K562 (cell line): ENCODE results near the gene DENND6A. TPM values are rescaled to one million over a fixed set of nuclear protein-coding genes. Genes with fewer than 3 reads are reported as not detected.

Experiments used
- E2F4 ChIP-seq: sonication (generic); formaldehyde crosslinking; IDR thresholded peaks from 2 replicates; pipeline ENCODE4 v1.8.0; 2022; ENCODE audit warnings: mild to moderate bottlenecking, low read depth, missing genetic modification reagents
- ETV1 ChIP-seq: fragments of 450-650 bp; conservative IDR thresholded peaks from 2 replicates; pipeline ENCODE4 v1.6.1; 2016; ENCODE audit warnings: missing genetic modification characterization, control low read depth, low read depth, missing compliant biosample characterization
- GMEB1 ChIP-seq: fragments of 250-450 bp; sonication (Bioruptor Pico); IDR thresholded peaks from 2 replicates; pipeline ENCODE4 v1.4.0; 2020; ENCODE audit warnings: mild to moderate bottlenecking
- IRF2 ChIP-seq: sonication (generic); formaldehyde crosslinking; IDR thresholded peaks from 2 replicates; pipeline ENCODE4 v1.8.1; 2022; ENCODE audit warnings: mild to moderate bottlenecking, missing genetic modification reagents
- MGA ChIP-seq: fragments of 450-650 bp; IDR thresholded peaks from 2 replicates; pipeline ENCODE4 v1.6.1; 2016; ENCODE audit warnings: mild to moderate bottlenecking, moderate library complexity
- NCOR1 ChIP-seq: fragments of 450-650 bp; IDR thresholded peaks from 2 replicates; pipeline ENCODE4 v1.6.1; 2016; ENCODE audit warnings: mild to moderate bottlenecking, moderate library complexity
- PML ChIP-seq: IDR thresholded peaks from 2 replicates; pipeline ENCODE4 v1.6.1; 2012; ENCODE audit warnings: low read length, inconsistent platforms
- SMAD4 ChIP-seq: fragments of 250-450 bp; sonication (Bioruptor Pico); conservative IDR thresholded peaks from 2 replicates; pipeline ENCODE4 v1.8.0; 2021; ENCODE audit warnings: inconsistent platforms, mild to moderate bottlenecking, moderate library complexity
- SNAPC5 ChIP-seq: fragments of 250-450 bp; sonication (Bioruptor Pico); IDR thresholded peaks from 2 replicates; pipeline ENCODE4 v1.8.0; 2021; ENCODE audit warnings: moderate library complexity, mild to moderate bottlenecking, inconsistent platforms
- TAF7 ChIP-seq: fragments of 450-650 bp; IDR thresholded peaks from 2 replicates; pipeline ENCODE4 v1.6.1; 2016; ENCODE audit warnings: missing genetic modification characterization, missing compliant biosample characterization
- ZNF263 ChIP-seq: sonication (generic); formaldehyde crosslinking; IDR thresholded peaks from 2 replicates; pipeline ENCODE4 v1.8.0; 2022; ENCODE audit warnings: mild to moderate bottlenecking, missing genetic modification reagents, borderline replicate concordance
- ZNF589 ChIP-seq: fragments of 200-800 bp; sonication (Bioruptor generic); IDR thresholded peaks from 2 replicates; pipeline ENCODE4 v1.6.1; 2016; ENCODE audit warnings: low read depth, missing genetic modification characterization, missing compliant biosample characterization
- polyA plus RNA-seq, 8 experiments: library from polyadenylated mRNA; depleted of rRNA in 4 of 8; stranded (reverse) in 5 of 8; unstranded in 3 of 8; fragments of >200 nt; fragmentation: Nextera tagmentation in 2 of 8; fragmentation: Illumina TruSeq in 1 of 8; extraction: Ambion mirVana in 2 of 8; extraction: Trizol in 1 of 8; gene quantifications; 2 replicates each; pipeline versions ENCODE4 v1.2.1 to v1.2.3, GENCODE V29; 2011 to 2014; ENCODE audit warnings: inconsistent platforms in 1 of 8, missing spikeins in 1 of 8
- total RNA-seq, 7 experiments: library from RNA; depleted of rRNA in 6 of 7; stranded (reverse); fragments of >200 nt in 6 of 7; fragmentation: Illumina TruSeq in 2 of 7; extraction: Trizol in 2 of 7; gene quantifications; 2 replicates each; pipeline versions ENCODE4 v1.2.1 to v1.2.3, GENCODE V29; 2011 to 2021; ENCODE audit warnings: low replicate concordance in 1 of 7

The DENND6A gene
- total and polyA plus RNA-seq, 9 of the 15 experiments (the other 6 are each of a cell fraction or from before 2014, with no cell fraction given), result 1.5 to 12.7 (median 7.1) TPM

GRCh38 chr3:57692396-57693147 is at the start of gene DENND6A (continued):
- TF ChIP-seq MGA (peak; percentile 72; the same call in 1 of the 2 replicates), ETV1 (tag) (0 out of 2 replicates have a peak, but pooled peaks have one; percentile 8), ZNF263 (CRISPR knock-in tag) (peak; percentile 65), TAF7 (tag) (no peak), PML (peak; percentile 78), SNAPC5 (CRISPR knock-in tag) (no peak), SMAD4 (CRISPR knock-in tag) (peak; percentile 70), E2F4 (CRISPR knock-in tag) (no peak), NCOR1 (0 out of 2 replicates have a peak, but pooled peaks have one; percentile 37), GMEB1 (no peak), IRF2 (no peak), ZNF589 (CRISPR knock-in tag) (no peak)
